Activated T-cell treated with anti-CD3 and anti-CD28 coated beads, Interleukin-2, amount 50 U/mL, for 72 hours (primary cell): ENCODE data around the gene TMEM150C. TPM values are rescaled to one million over a fixed set of nuclear protein-coding genes. Genes with fewer than 3 reads are reported as not detected.
A peak's percentile ranks its signal among the peaks of the same experiment; 100 is the strongest.

ENCODE experiments used
- ATAC-seq, 2 donors: fragments of 150-1000 bp; cut with Tn5 transposase; replicated peaks in 1 of 2; 2 replicates each; pipeline ENCODE4 v1.10.0; 2021; ENCODE audit warnings: moderate library complexity in 2 of 2, mild to moderate bottlenecking in 1 of 2
- DNase-seq, 2 donors: peaks; one replicate each; pipeline ENCODE4 v3.0.0; 2021 to 2022; ENCODE audit warnings: mixed read lengths in 1 of 2
- H3K27ac Mint-ChIP-seq: one replicate; pipeline ENCODE4 v1.8.0; 2022; ENCODE audit warnings: mild to moderate bottlenecking, moderate library complexity, mixed read lengths
- H3K27me3 Mint-ChIP-seq: one replicate; pipeline ENCODE4 v1.8.0; 2022; ENCODE audit warnings: low read depth, mixed read lengths
- H3K36me3 Mint-ChIP-seq, 2 donors: one replicate each; pipeline ENCODE4 v1.8.0; 2022; ENCODE audit warnings: mixed read lengths in 2 of 2, mild to moderate bottlenecking in 1 of 2; ENCODE audit not compliant: insufficient read depth in 2 of 2
- H3K4me1 Mint-ChIP-seq: one replicate; pipeline ENCODE4 v1.8.0; 2022; ENCODE audit warnings: low read depth, mixed read lengths
- H3K4me3 Mint-ChIP-seq, 2 donors: one replicate each; pipeline ENCODE4 v1.8.0; 2022; ENCODE audit warnings: mild to moderate bottlenecking in 2 of 2, mixed read lengths in 2 of 2, moderate library complexity in 2 of 2
- H3K9me3 Mint-ChIP-seq, 2 donors: one replicate each; pipeline ENCODE4 v1.8.0; 2022; ENCODE audit warnings: mixed read lengths in 2 of 2
- total RNA-seq, 2 donors: library from RNA; stranded (reverse); gene quantifications; one replicate each; pipeline ENCODE4 v1.2.3, GENCODE V29; 2022

TMEM150C gene
- total RNA-seq, 2 donors from 2014 or later: 0.07 TPM; not detected in 1

- peaks cover 10 to 33% of the 10 kb centered on the region in 2 donors for H3K36me3 Mint-ChIP-seq
- no peaks in the 10 kb centered on the region for H3K9me3 Mint-ChIP-seq
Measured at GRCh38 chr4:82447886-82448285, 113.9 kb downstream of the TMEM150C start.

DNA sequence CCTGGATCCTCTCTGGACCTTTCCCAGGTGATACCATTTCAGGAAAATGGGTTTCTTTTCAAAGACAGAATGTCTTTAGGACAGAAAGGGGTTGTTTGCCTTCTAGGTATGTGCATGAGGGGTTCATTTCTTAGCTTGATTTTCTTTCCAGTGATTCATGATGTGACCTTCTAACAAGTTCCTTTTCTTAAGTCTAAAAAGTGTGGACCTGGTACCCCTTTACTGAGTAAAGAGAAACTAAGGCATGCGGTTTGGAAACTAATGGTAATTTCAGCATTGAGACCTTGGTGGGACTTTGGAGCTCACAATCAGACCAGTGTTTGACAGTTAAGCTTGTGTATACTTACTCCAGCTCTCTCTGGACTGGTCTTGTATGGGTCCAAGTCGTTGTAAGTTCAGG lies 122.7 kb downstream of the TMEM150C start:
- DNase-seq: no peak
- Mint-ChIP-seq H3K27ac (peak overlapping the region; percentile 55), H3K4me3 (peak overlapping the region in 1 of 2 donors; percentile 2), H3K4me1 (peaks cover 78% of the 10 kb centered on the region), H3K36me3 (peaks cover 0 to 23% of the 10 kb centered on the region in 2 donors), H3K9me3 (no peaks in the 10 kb centered on the region), H3K27me3 (no peaks in the 10 kb centered on the region)
- no peak for ATAC-seq

More at GRCh38 chr4:82447886-82448285, 113.9 kb downstream of the TMEM150C start:
- Mint-ChIP-seq H3K4me3 (no peak overlapping the region), H3K27ac (peak overlapping the region; percentile 85), H3K4me1 (peaks cover 16% of the 10 kb centered on the region), H3K27me3 (no peaks in the 10 kb centered on the region)
- ATAC-seq: no peak
- DNase-seq: no peak

GRCh38 chr4:82437285-82438005 lies 124.3 kb downstream of the TMEM150C start:
- Mint-ChIP-seq H3K4me3 (no peak overlapping the region), H3K27ac (peak overlapping the region; percentile 3)

GRCh38 chr4:82436780-82437179 lies 125.0 kb downstream of the TMEM150C start:
- Mint-ChIP-seq H3K9me3 (no peaks in the 10 kb centered on the region), H3K27me3 (no peaks in the 10 kb centered on the region), H3K36me3 (peaks cover 0 to 23% of the 10 kb centered on the region in 2 donors), H3K4me3 (no peak overlapping the region), H3K27ac (peak overlapping the region; percentile 3), H3K4me1 (peaks cover 95% of the 10 kb centered on the region)
- DNase-seq (no peak), ATAC-seq (no peak)

More at GRCh38 chr4:82437285-82438005, 124.3 kb downstream of the TMEM150C start:
- H3K9me3 Mint-ChIP-seq: no peaks in the 10 kb centered on the region
- DNase-seq (no peak), ATAC-seq (no peak)
- peaks cover 93% of the 10 kb centered on the region for H3K4me1 Mint-ChIP-seq
- H3K36me3 Mint-ChIP-seq: peaks cover 0 to 23% of the 10 kb centered on the region in 2 donors
- H3K27me3 Mint-ChIP-seq: no peaks in the 10 kb centered on the region

GRCh38 chr4:82436130-82436529 lies 125.7 kb downstream of the TMEM150C start:
- no peak for ATAC-seq
- no peak overlapping the region for H3K4me3 Mint-ChIP-seq
- no peak for DNase-seq
- no peaks in the 10 kb centered on the region for H3K9me3 Mint-ChIP-seq
- H3K27me3 Mint-ChIP-seq: no peaks in the 10 kb centered on the region
- peak overlapping the region; percentile 32 for H3K27ac Mint-ChIP-seq
- H3K4me1 Mint-ChIP-seq: peaks cover 96% of the 10 kb centered on the region
- peaks cover 2 to 23% of the 10 kb centered on the region in 2 donors for H3K36me3 Mint-ChIP-seq

GRCh38 chr4:82434949-82435348 lies 126.8 kb downstream of the TMEM150C start:
- no peaks in the 10 kb centered on the region for H3K9me3 Mint-ChIP-seq
- peaks cover 85% of the 10 kb centered on the region for H3K4me1 Mint-ChIP-seq
- DNase-seq: no peak
- H3K27ac Mint-ChIP-seq: no peak overlapping the region
- no peak overlapping the region for H3K4me3 Mint-ChIP-seq
- H3K27me3 Mint-ChIP-seq: no peaks in the 10 kb centered on the region
- no peak for ATAC-seq
- H3K36me3 Mint-ChIP-seq: peaks cover 4 to 23% of the 10 kb centered on the region in 2 donors

GRCh38 chr4:82433791-82434190 lies 128.0 kb downstream of the TMEM150C start:
- peak overlapping the region; percentile 54 to 71 for H3K4me3 Mint-ChIP-seq
- H3K27me3 Mint-ChIP-seq: no peaks in the 10 kb centered on the region
- no peaks in the 10 kb centered on the region for H3K9me3 Mint-ChIP-seq
- no peak for DNase-seq
- peak in 1 of 2 donors; percentile 21 for ATAC-seq
- H3K36me3 Mint-ChIP-seq: peaks cover 8 to 24% of the 10 kb centered on the region in 2 donors
- H3K27ac Mint-ChIP-seq: peak overlapping the region; percentile 67
- H3K4me1 Mint-ChIP-seq: peaks cover 73% of the 10 kb centered on the region

Other genes with a start within 250 kb of the TMEM150C start
- gene HNRNPD, start 188.0 kb downstream of the TMEM150C start, total RNA-seq: 100 to 1,000 TPM; 255 to 265 TPM
- gene HNRNPDL, start 131.5 kb downstream of the TMEM150C start, total RNA-seq: 100 to 1,000 TPM; 222 to 262 TPM
- gene ENOPH1, start 131.4 kb downstream of the TMEM150C start, total RNA-seq: 10 to 100 TPM; 57.0 to 67.8 TPM
- 1 to 10 TPM; 1.5 to 1.6 TPM for gene SCD5, start 236.8 kb upstream of the TMEM150C start, total RNA-seq